HG03342 (cell line): ENCODE measurements around the gene ADNP.

ENCODE experiments used
- ATAC-seq: cut with Tn5 transposase; IDR thresholded peaks from one replicate; pipeline ENCODE4 v1.9.1; 2021; ENCODE audit warnings: mild to moderate bottlenecking, moderate library complexity; ENCODE audit not compliant: unreplicated experiment

Gene ADNP

GRCh38 chr20:50874111-50874757 lies 57.0 kb downstream of the ADNP start:
- no peak for ATAC-seq

GRCh38 chr20:50873585-50873984 lies 57.7 kb downstream of the ADNP start:
- no peak for ATAC-seq

- ATAC-seq: no peak
Observed at GRCh38 chr20:50872560-50873425, 58.4 kb downstream of the ADNP start.

GRCh38 chr20:50870561-50871161 lies 60.6 kb downstream of the ADNP start:
- no peak for ATAC-seq

GRCh38 chr20:50868509-50869495 lies 62.4 kb downstream of the ADNP start:
- ATAC-seq: no peak

GRCh38 chr20:50867805-50868204 lies 63.4 kb downstream of the ADNP start:
- no peak for ATAC-seq

GRCh38 chr20:50866831-50867230 lies 64.4 kb downstream of the ADNP start:
- ATAC-seq: no peak

GRCh38 chr20:50866036-50866685 lies 65.1 kb downstream of the ADNP start:
- ATAC-seq: no peak

- no peak for ATAC-seq
Observed at GRCh38 chr20:50865591-50865990, 65.6 kb downstream of the ADNP start.

GRCh38 chr20:50865114-50865513 lies 66.1 kb downstream of the ADNP start:
- ATAC-seq: no peak

- ATAC-seq: no peak
Observed at GRCh38 chr20:50862546-50862945, 68.7 kb downstream of the ADNP start.

- no peak for ATAC-seq
Observed at GRCh38 chr20:50861012-50861411, 70.2 kb downstream of the ADNP start.

GRCh38 chr20:50859161-50859560 lies 72.1 kb downstream of the ADNP start:
- ATAC-seq: no peak

GRCh38 chr20:50858525-50858924 lies 72.7 kb downstream of the ADNP start:
- no peak for ATAC-seq

GRCh38 chr20:50857348-50857747 lies 73.9 kb downstream of the ADNP start:
- ATAC-seq: no peak

GRCh38 chr20:50856475-50857041 lies 74.7 kb downstream of the ADNP start:
- ATAC-seq: no peak

- no peak for ATAC-seq
Observed at GRCh38 chr20:50855498-50856474, 75.5 kb downstream of the ADNP start.

- ATAC-seq: no peak
Observed at GRCh38 chr20:50854506-50855249, 76.6 kb downstream of the ADNP start.
